ENCODE results near the gene RFNG. TPM values are rescaled to one million over a fixed set of nuclear protein-coding genes. Genes with fewer than 3 reads are reported as not detected.

The RFNG gene, protein sequence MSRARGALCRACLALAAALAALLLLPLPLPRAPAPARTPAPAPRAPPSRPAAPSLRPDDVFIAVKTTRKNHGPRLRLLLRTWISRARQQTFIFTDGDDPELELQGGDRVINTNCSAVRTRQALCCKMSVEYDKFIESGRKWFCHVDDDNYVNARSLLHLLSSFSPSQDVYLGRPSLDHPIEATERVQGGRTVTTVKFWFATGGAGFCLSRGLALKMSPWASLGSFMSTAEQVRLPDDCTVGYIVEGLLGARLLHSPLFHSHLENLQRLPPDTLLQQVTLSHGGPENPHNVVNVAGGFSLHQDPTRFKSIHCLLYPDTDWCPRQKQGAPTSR
- 10 to 100 TPM; 46.0 to 61.0 (median 50.8) TPM for total RNA-seq

GRCh38 chr17:82051776-82052637, at the start of gene RFNG, which contains the start of gene GPS1:
TSS of gene RFNG (minus strand) at chr17:82051811. CDS start at chr17:82051766, 45 bp downstream.
TSS of gene GPS1 (plus strand) at chr17:82051898. CDS start at chr17:82051932, 34 bp downstream.
- peaks cover 62% of the 10 kb centered on the region for H3K36me3 ChIP-seq
- no peaks in the 10 kb centered on the region for H3K27me3 ChIP-seq
- no peaks in the 10 kb centered on the region for H3K9me3 ChIP-seq
- WGBS, result 2% methylated on average over 26 of the region's 94 CpGs
- peak within 1 kb of the TSS; percentile 85 for H3K4me3 ChIP-seq
- DNase-seq (ENCODE audit: low spot score in 2 of 2), result no peak
- peaks cover 42% of the 10 kb centered on the region for H3K4me1 ChIP-seq
- TF ChIP-seq POLR2AphosphoS5 (IDR thresholded peaks at IDR 0.05) (no peak), CTCF (IDR thresholded peaks at IDR 0.05) (no peak), POLR2A (IDR thresholded peaks at IDR 0.05) (no peak), EP300 (IDR thresholded peaks at IDR 0.05) (no peak)
- H3K27ac ChIP-seq, result peak within 1 kb of the TSS; percentile 77

- peak overlapping the region; percentile 97 for H3K27ac ChIP-seq
- no peaks in the 10 kb centered on the region for H3K9me3 ChIP-seq
- H3K4me3 ChIP-seq, result no peak overlapping the region
- peaks cover 1% of the 10 kb centered on the region for H3K36me3 ChIP-seq
- TF ChIP-seq CTCF (IDR thresholded peaks at IDR 0.05), result no peak
- TF ChIP-seq POLR2AphosphoS5 (IDR thresholded peaks at IDR 0.05), result no peak
- no peak for TF ChIP-seq EP300 (IDR thresholded peaks at IDR 0.05)
- no peak for TF ChIP-seq POLR2A (IDR thresholded peaks at IDR 0.05)
- H3K27me3 ChIP-seq, result no peaks in the 10 kb centered on the region
- 29% methylated on average over 7 of the region's 10 CpGs for WGBS
- peaks cover 84% of the 10 kb centered on the region for H3K4me1 ChIP-seq
- no peak for DNase-seq (ENCODE audit: low spot score in 2 of 2)
Observed at GRCh38 chr17:82101301-82101715, 49.7 kb upstream of the RFNG start.

- TF ChIP-seq POLR2A (IDR thresholded peaks at IDR 0.05) (no peak), EP300 (IDR thresholded peaks at IDR 0.05) (no peak), CTCF (IDR thresholded peaks at IDR 0.05) (no peak), POLR2AphosphoS5 (IDR thresholded peaks at IDR 0.05) (no peak)
- H3K4me3 ChIP-seq, result no peak overlapping the region
- no peaks in the 10 kb centered on the region for H3K27me3 ChIP-seq
- DNase-seq (ENCODE audit: low spot score in 2 of 2), result no peak
- peak overlapping the region; percentile 97 for H3K27ac ChIP-seq
- peaks cover 84% of the 10 kb centered on the region for H3K4me1 ChIP-seq
- H3K36me3 ChIP-seq, result peaks cover 7% of the 10 kb centered on the region
- H3K9me3 ChIP-seq, result no peaks in the 10 kb centered on the region
- 44% methylated on average over 9 of the region's 35 CpGs for WGBS
Observed at GRCh38 chr17:82100502-82101298, 49.1 kb upstream of the RFNG start.

DNA sequence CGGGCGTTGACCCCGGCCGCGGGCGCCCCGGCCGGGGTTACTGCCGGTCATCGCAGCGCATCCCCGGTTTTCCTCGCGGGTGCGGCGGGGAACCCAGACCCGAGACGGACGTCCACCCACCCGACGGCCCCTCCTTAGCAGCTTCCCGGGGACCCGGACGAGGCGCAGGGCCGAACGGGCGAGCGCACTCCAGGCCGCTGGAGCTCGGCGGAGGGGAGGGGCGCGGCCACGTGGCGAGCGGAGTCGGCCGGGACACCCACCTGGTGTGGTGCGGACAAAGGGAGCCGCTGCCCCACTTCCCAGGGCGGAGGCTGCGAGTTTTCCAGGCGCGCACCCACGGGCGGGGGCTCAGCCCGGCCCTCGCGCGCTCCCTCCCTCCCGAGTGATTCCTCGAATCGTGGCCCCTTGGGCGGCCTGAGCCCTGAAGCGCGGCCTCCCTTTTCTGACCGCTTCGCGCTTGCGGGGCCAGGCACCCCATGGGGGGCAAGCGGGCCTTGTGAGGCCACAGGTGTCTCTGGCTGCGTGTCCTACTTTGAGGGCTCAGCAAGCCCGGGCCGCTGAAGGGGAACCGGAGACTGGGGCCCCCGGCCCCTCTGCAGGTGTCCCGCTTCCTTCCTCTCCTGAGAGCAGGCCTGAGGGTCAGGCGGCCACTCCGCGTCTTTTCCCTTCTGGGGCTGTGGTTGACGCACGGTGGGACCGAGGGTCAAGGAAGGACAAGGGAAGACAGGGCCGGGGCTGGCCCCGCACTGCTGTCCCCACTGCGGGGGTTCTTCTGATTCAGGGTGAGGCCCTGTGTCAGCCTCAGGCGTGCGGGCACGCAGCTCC, 47.5 kb upstream of the RFNG start:
- 2% methylated on average over 18 of the region's 80 CpGs for WGBS
- no peak for DNase-seq (ENCODE audit: low spot score in 2 of 2)
- Histone ChIP-seq H3K27me3 (no peaks in the 10 kb centered on the region), H3K27ac (peak overlapping the region; percentile 97), H3K9me3 (no peaks in the 10 kb centered on the region), H3K4me1 (peaks cover 73% of the 10 kb centered on the region), H3K4me3 (peak overlapping the region; percentile 75), H3K36me3 (peaks cover 21% of the 10 kb centered on the region)
- TF ChIP-seq POLR2AphosphoS5 (IDR thresholded peaks at IDR 0.05), result peak in 1 of 3 donors; percentile 13
- TF ChIP-seq CTCF (IDR thresholded peaks at IDR 0.05), result no peak
- TF ChIP-seq EP300 (IDR thresholded peaks at IDR 0.05), result no peak
- no peak for TF ChIP-seq POLR2A (IDR thresholded peaks at IDR 0.05)

Data from suprapubic skin (tissue), 4 donors.